Heart right ventricle (tissue), 16 donors: Measurements from ENCODE around the gene DCDC2. TPM values are rescaled to one million over a fixed set of nuclear protein-coding genes. Genes with fewer than 3 reads are reported as not detected.

ENCODE experiments used
- ATAC-seq, 8 donors: fragments of 200-7000 bp; cut with Tn5 transposase; one replicate each; pipeline ENCODE4 v1.9.1; 2020; ENCODE audit warnings: mild to moderate bottlenecking in 8 of 8, moderate library complexity in 8 of 8, moderate number of reproducible peaks in 1 of 8
- DNase-seq, 2 donors: peaks; one replicate each; pipeline ENCODE4 v3.0.0-alpha.2; 2020
- H3K27ac ChIP-seq, 10 donors: fragments of 200-600 bp; sonication (generic) in 2 of 10; one replicate each; pipeline versions ENCODE4 v1.5.0 to v1.8.0; 2020 to 2022; ENCODE audit warnings: mild to moderate bottlenecking in 3 of 10
- H3K27me3 ChIP-seq, 7 donors: fragments of 200-600 bp; one replicate each; pipeline ENCODE4 v1.8.0; 2021 to 2022; ENCODE audit warnings: mild to moderate bottlenecking in 2 of 7
- H3K36me3 ChIP-seq, 9 donors: fragments of 200-600 bp; sonication (generic) in 1 of 9; one replicate each; pipeline versions ENCODE4 v1.5.0 to v1.8.0; 2020 to 2022; ENCODE audit warnings: mild to moderate bottlenecking in 2 of 9
- H3K4me1 ChIP-seq, 9 donors: fragments of 200-600 bp; sonication (generic) in 1 of 9; one replicate each; pipeline versions ENCODE4 v1.5.0 to v1.8.0; 2020 to 2022; ENCODE audit warnings: mild to moderate bottlenecking in 4 of 9
- H3K4me3 ChIP-seq, 10 donors: fragments of 200-600 bp; sonication (generic) in 2 of 10; one replicate each; pipeline versions ENCODE4 v1.5.0 to v1.8.0; 2020 to 2022; ENCODE audit warnings: mild to moderate bottlenecking in 7 of 10, moderate library complexity in 2 of 10
- H3K9me3 ChIP-seq, 11 donors: fragments of 200-600 bp in 10 of 11; sonication (generic) in 2 of 11; one replicate each; pipeline versions ENCODE4 v1.5.0 to v1.8.0; 2013 to 2022; ENCODE audit warnings: mild to moderate bottlenecking in 2 of 11, control low read depth in 1 of 11, moderate library complexity in 1 of 11
- CTCF ChIP-seq, 9 donors: fragments of 200-600 bp; sonication (generic) in 2 of 9; IDR thresholded peaks; one replicate each; pipeline versions ENCODE4 v1.5.0 to v1.8.0; 2021 to 2022; ENCODE audit warnings: antibody characterized with exemption in 9 of 9, mild to moderate bottlenecking in 5 of 9, moderate library complexity in 1 of 9
- WGBS, 2 donors: extraction: QIAGEN DNeasy Blood & Tissue Kit; methylation state at CpG; one replicate each; pipeline ENCODE4 v1.1.7; 2013; ENCODE audit warnings: inconsistent platforms in 1 of 2; 5-methylcytosine and 5-hydroxymethylcytosine counted together
- intact Hi-C, 10 donors: fragments of 100-400 bp; cut with DNase I; formaldehyde crosslinking; loops; one replicate each; pipeline versions ENCODE4 v1.11.1 to v1.14.2; 2022
- polyA plus RNA-seq, 2 donors: library from polyadenylated mRNA; stranded (reverse); fragments of 200-250 nt; gene quantifications; one replicate each; pipeline ENCODE4 v1.2.3, GENCODE V29; 2013
- total RNA-seq, 10 donors: library from RNA; stranded (reverse); fragmentation: NEBNext Ultra II Directional in 3 of 10; extraction: Animal tissue kit (Norgen Biotek cat#: 25700) in 3 of 10; gene quantifications; one replicate each; pipeline versions ENCODE4 v1.2.1 to v1.2.4, GENCODE V29; 2021 to 2023
- donor health status: Arrhythmogenic right ventricular cardiomyopathy.
- donor health status: ischemic (EF 13 %, LVEDD 7.1; RV severe dilation, severe dysfunction).
- donor health status: healthy with polysubstance abuse.
- donor health status: DM: no; HTN: yes; CAD: no.
- donor health status: DM: no; HTN: no; CAD: no.
- donor health status: ischemic (EF 25% LVEDD 6.9; RV normal size, moderate dysfunction).
- donor health status: ischemic (EF 25% LVEDD 5.7; RV mildly dilated, moderate dysfunction).
- donor health status: healthy.
- donor health status: DM: yes; HTN: yes; CAD: no.
- donor health status: Ischemic cardiomyopathy.
- donor health status: ischemic (EF 35%, LVEDD 5.7; RV mildly dilated, moderate dysfunction).
- donor health status: nonischemic (EF 11% LVEDD 7.7; RV severe dilation, severe dysfunction).
- donor health status: DM: yes; HTN: yes; CAD: no.
- donor health status: PGD.
- donor health status: ischemic (EF 29% LVEDD 5.4; RV normal size, mild dysfunction).
- donor health status: nonischemic (EF 23%, LVEDD 6.1; RV moderate dilation, normal function).

DCDC2 gene
- total and polyA plus RNA-seq, 12 donors, result 0.06 TPM; not detected in 11

- Histone ChIP-seq H3K4me1 (peaks cover 0 to 17% (median 0%) of the 10 kb centered on the region in 9 donors), H3K9me3 (no peaks in the 10 kb centered on the region), H3K36me3 (no peaks in the 10 kb centered on the region), H3K4me3 (no peak overlapping the region), H3K27ac (no peak overlapping the region), H3K27me3 (peaks cover 0 to 17% (median under 1%) of the 10 kb centered on the region in 7 donors)
- DNase-seq (no peak), ATAC-seq (no peak)
- TF ChIP-seq CTCF (IDR thresholded peaks at IDR 0.05), result no peak
- intact Hi-C loops, result no loop called here
- 61% methylated on average over 3 of the region's 3 CpGs for WGBS, 2 donors
Observed at GRCh38 chr6:24229696-24230405, 128.0 kb downstream of the DCDC2 start.

DNA sequence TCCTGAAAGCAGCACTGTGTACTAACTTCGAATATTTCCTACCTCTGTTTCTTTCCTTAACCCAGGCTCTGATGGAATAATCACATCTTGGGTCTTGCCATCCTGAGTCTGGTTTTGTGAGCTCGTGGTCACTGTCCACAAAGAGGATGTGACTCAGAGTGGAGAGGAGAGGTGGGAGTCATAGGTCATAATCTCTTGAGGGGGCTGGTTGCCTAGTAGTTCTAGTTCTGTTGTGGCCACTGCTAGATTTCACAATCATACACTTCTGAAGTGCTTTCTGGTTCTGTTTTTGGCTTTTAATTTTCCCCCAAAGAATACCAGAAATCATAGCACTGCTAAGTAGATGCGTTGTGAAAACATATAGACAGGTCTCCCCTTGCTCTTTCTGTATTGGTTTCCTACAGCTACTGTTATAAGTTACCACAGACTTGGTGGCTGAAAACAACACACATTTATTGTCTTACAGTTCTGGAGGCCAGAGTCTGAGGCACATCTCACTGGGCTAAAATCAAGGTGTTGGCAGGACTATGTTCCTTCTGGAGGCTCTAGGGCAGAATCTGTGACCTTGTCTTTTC is 129.1 kb downstream of the DCDC2 start:
- 47 to 54% methylated on average over 3 of the region's 3 CpGs for WGBS, 2 donors
- peak overlapping the region in 3 of 10 donors; percentile 27 to 39 (median 38) for H3K27ac ChIP-seq
- intact Hi-C loops, result no loop called here
- DNase-seq (no peak), ATAC-seq (peak in 6 of 8 donors; percentile 37 to 95 (median 58))
- no peak for TF ChIP-seq CTCF (IDR thresholded peaks at IDR 0.05)
- H3K36me3 ChIP-seq, result no peaks in the 10 kb centered on the region
- no peaks in the 10 kb centered on the region for H3K9me3 ChIP-seq
- H3K4me1 ChIP-seq, result peaks cover 0 to 17% (median 0%) of the 10 kb centered on the region in 9 donors
- H3K4me3 ChIP-seq, result no peak overlapping the region
- peaks cover 0 to 26% (median 6%) of the 10 kb centered on the region in 7 donors for H3K27me3 ChIP-seq

DNA sequence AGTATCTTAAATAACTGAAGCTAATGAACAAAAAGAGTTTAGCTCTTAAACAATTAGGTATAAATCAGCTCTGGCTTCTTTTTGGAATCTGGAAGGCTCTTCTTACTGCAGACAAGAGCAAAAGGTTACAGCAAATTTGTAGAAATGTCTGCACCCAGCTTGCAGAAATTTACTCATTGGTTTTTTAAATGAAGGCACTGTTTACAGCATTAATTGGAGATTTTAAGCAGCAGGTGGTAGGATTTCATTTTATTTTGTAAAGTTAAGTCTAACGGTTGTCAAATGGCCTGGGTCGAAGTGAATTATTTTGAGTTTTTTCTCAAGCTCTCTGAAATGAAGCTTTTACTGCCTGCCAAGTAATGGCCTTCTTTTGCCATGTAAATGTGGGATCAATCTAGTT is 129.7 kb downstream of the DCDC2 start:
- H3K4me1 ChIP-seq, result peaks cover 0 to 17% (median 0%) of the 10 kb centered on the region in 9 donors
- H3K36me3 ChIP-seq, result no peaks in the 10 kb centered on the region
- peak overlapping the region in 1 of 10 donors; percentile 39 for H3K27ac ChIP-seq
- DNase-seq (no peak), ATAC-seq (no peak)
- H3K9me3 ChIP-seq, result no peaks in the 10 kb centered on the region
- 50 to 51% methylated on average over 2 of the region's 2 CpGs for WGBS, 2 donors
- intact Hi-C loops, result no loop called here
- peaks cover 0 to 26% (median 6%) of the 10 kb centered on the region in 7 donors for H3K27me3 ChIP-seq
- no peak for TF ChIP-seq CTCF (IDR thresholded peaks at IDR 0.05)
- no peak overlapping the region for H3K4me3 ChIP-seq

GRCh38 chr6:24227556-24227955 is 130.3 kb downstream of the DCDC2 start:
- H3K27ac ChIP-seq, result no peak overlapping the region
- H3K36me3 ChIP-seq, result no peaks in the 10 kb centered on the region
- DNase-seq, result no peak
- intact Hi-C loops, result no loop called here
- no peaks in the 10 kb centered on the region for H3K9me3 ChIP-seq
- peaks cover 0 to 26% (median 6%) of the 10 kb centered on the region in 7 donors for H3K27me3 ChIP-seq
- no peak for TF ChIP-seq CTCF (IDR thresholded peaks at IDR 0.05)
- peaks cover 0 to 17% (median 0%) of the 10 kb centered on the region in 9 donors for H3K4me1 ChIP-seq
- WGBS, 2 donors, result 9 to 18% methylated on average over 4 of the region's 4 CpGs
- no peak overlapping the region for H3K4me3 ChIP-seq
- ATAC-seq, result no peak
